ENCODE data around the gene HESX1. TPM values are rescaled to one million over a fixed set of nuclear protein-coding genes. Genes with fewer than 3 reads are reported as not detected.

The HESX1 gene
- total RNA-seq, 3 donors from 2014 or later (not counting 1 experiment from before 2014, with no cell fraction given): 0.49 to 0.55 TPM; not detected in 1

GRCh38 chr3:57155310-57155643 is 44.5 kb downstream of the HESX1 start:
- TF ChIP-seq CTCF (IDR thresholded peaks at IDR 0.05): no peak
- no peak overlapping the region for H3K4me3 Mint-ChIP-seq
- H3K4me3 ChIP-seq (ENCODE audit: low read length): no peak overlapping the region
- WGBS (ENCODE audit: insufficient coverage): 83% methylated on average over 3 of the region's 3 CpGs
- ATAC-seq (no peak), DNase-seq (no peak)
- H3K36me3 Mint-ChIP-seq: no peaks in the 10 kb centered on the region
- no peaks in the 10 kb centered on the region for H3K9me3 ChIP-seq (ENCODE audit: control insufficient read depth, insufficient read depth, low read length)
- H3K27me3 Mint-ChIP-seq (ENCODE audit: low read depth in 2 of 2): peaks cover 13 to 34% of the 10 kb centered on the region in 2 donors
- no peaks in the 10 kb centered on the region for H3K9me3 Mint-ChIP-seq
- H3K36me3 ChIP-seq (ENCODE audit: control insufficient read depth, insufficient read depth, low read length): no peaks in the 10 kb centered on the region
- intact Hi-C loops (cut with micrococcal nuclease): no loop called here
- H3K4me1 Mint-ChIP-seq: peaks cover 11 to 13% of the 10 kb centered on the region in 2 donors
- H3K27ac Mint-ChIP-seq: no peak overlapping the region
- peaks cover 6% of the 10 kb centered on the region for H3K4me1 ChIP-seq (ENCODE audit: control insufficient read depth, insufficient read depth, low read length)
- H3K27ac ChIP-seq (ENCODE audit: low read length): no peak overlapping the region
- H3K27me3 ChIP-seq (ENCODE audit: control insufficient read depth, insufficient read depth, low read length): peaks cover 3% of the 10 kb centered on the region

GRCh38 chr3:57154470-57155309 is 45.1 kb downstream of the HESX1 start:
- 76% methylated on average over 14 of the region's 15 CpGs for WGBS (ENCODE audit: insufficient coverage)
- H3K4me1 Mint-ChIP-seq: peaks cover 11 to 12% of the 10 kb centered on the region in 2 donors
- peaks cover 6% of the 10 kb centered on the region for H3K4me1 ChIP-seq (ENCODE audit: control insufficient read depth, insufficient read depth, low read length)

DNA sequence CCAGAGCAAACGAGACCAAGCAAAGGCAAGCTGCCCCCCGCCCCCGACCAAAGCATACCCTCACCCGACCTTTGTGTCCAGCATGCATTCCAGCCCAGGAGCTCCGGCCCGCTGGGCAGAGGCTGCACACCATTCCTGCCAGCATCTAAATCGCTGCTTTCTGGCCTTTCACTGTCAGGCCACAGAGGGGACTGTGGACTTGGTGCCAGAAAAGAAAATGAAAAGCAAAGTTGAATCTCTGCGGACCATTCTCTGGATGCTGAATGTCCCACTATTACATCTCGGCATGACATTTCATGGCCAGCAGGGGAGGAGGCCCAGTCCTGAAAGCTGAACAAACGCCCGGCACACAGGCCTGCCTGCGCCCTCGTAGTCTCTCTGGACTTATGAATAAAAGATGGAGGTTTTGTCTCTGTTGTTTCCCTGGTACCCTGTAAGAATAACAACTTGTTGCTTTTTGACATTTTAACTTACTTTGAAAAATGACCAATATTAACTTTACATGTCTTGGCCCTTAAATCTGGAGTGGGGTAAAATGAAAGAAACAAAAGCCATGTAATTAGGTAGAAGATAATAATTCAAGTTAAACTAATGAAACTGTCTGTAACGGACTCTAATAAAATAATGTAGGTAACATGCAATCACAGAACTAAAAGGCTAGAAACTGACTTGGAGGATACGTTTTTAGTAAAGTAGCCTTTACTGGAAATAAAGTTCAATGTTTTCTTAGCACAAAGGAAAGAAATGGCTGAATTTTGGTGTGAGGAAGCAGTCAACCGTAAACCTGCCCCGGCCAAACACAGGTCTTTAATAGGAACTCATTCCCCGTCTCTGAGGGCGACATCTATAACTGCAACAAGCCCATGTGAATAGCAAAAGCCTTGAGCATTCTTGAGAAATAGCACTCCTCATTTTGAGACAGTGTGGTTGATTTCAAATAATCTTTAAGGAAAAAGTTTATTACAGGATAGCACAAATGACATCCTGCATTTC is 47.3 kb downstream of the HESX1 start:
- H3K27me3 Mint-ChIP-seq (ENCODE audit: low read depth in 2 of 2): peaks cover 15 to 28% of the 10 kb centered on the region in 2 donors
- intact Hi-C loops (cut with micrococcal nuclease): no loop called here

More at GRCh38 chr3:57154470-57155309, 45.1 kb downstream of the HESX1 start:
- no peaks in the 10 kb centered on the region for H3K36me3 Mint-ChIP-seq
- no peaks in the 10 kb centered on the region for H3K9me3 ChIP-seq (ENCODE audit: control insufficient read depth, insufficient read depth, low read length)
- TF ChIP-seq CTCF (IDR thresholded peaks at IDR 0.05): no peak
- H3K27ac ChIP-seq (ENCODE audit: low read length): no peak overlapping the region
- H3K36me3 ChIP-seq (ENCODE audit: control insufficient read depth, insufficient read depth, low read length): no peaks in the 10 kb centered on the region
- H3K27me3 ChIP-seq (ENCODE audit: control insufficient read depth, insufficient read depth, low read length): peaks cover 3% of the 10 kb centered on the region
- H3K4me3 ChIP-seq (ENCODE audit: low read length): no peak overlapping the region
- intact Hi-C loops (cut with micrococcal nuclease): no loop called here
- no peaks in the 10 kb centered on the region for H3K9me3 Mint-ChIP-seq
- peaks cover 13 to 36% of the 10 kb centered on the region in 2 donors for H3K27me3 Mint-ChIP-seq (ENCODE audit: low read depth in 2 of 2)
- no peak overlapping the region for H3K27ac Mint-ChIP-seq
- DNase-seq (no peak), ATAC-seq (no peak)
- no peak overlapping the region for H3K4me3 Mint-ChIP-seq

More for the DNA sequence above, 47.3 kb downstream of the HESX1 start:
- Histone ChIP-seq H3K27ac (ENCODE audit: low read length) (no peak overlapping the region), H3K4me1 (ENCODE audit: control insufficient read depth, insufficient read depth, low read length) (no peaks in the 10 kb centered on the region), H3K36me3 (ENCODE audit: control insufficient read depth, insufficient read depth, low read length) (no peaks in the 10 kb centered on the region), H3K9me3 (ENCODE audit: control insufficient read depth, insufficient read depth, low read length) (no peaks in the 10 kb centered on the region), H3K27me3 (ENCODE audit: control insufficient read depth, insufficient read depth, low read length) (peaks cover 3% of the 10 kb centered on the region), H3K4me3 (ENCODE audit: low read length) (no peak overlapping the region)
- ATAC-seq (no peak), DNase-seq (no peak)
- Mint-ChIP-seq H3K36me3 (no peaks in the 10 kb centered on the region), H3K9me3 (no peaks in the 10 kb centered on the region), H3K4me1 (no peaks in the 10 kb centered on the region), H3K4me3 (no peak overlapping the region), H3K27ac (no peak overlapping the region)
- no peak for TF ChIP-seq CTCF (IDR thresholded peaks at IDR 0.05)
- WGBS (ENCODE audit: insufficient coverage): 84% methylated on average over 19 of the region's 19 CpGs
